HepG2 (cell line): Measurements from ENCODE around the gene OR6S1. TPM values are rescaled to one million over a fixed set of nuclear protein-coding genes. Genes with fewer than 3 reads are reported as not detected.

Experiments used
- AKNA ChIP-seq: sonication (generic); formaldehyde crosslinking; IDR thresholded peaks from 2 replicates; pipeline ENCODE4 v1.4.0; 2020; ENCODE audit warnings: missing genetic modification reagents, borderline replicate concordance
- ATAD3A ChIP-seq: sonication (generic); formaldehyde crosslinking; IDR thresholded peaks from 2 replicates; pipeline ENCODE4 v1.4.0; 2020; ENCODE audit warnings: missing genetic modification reagents
- GTF2F1 ChIP-seq: fragments of 150-350 bp; IDR thresholded peaks from 2 replicates; pipeline ENCODE4 v1.6.1; 2014; ENCODE audit warnings: low read length
- HMGXB4 ChIP-seq, 2 experiments: sonication (generic) in 1 of 2; formaldehyde crosslinking in 1 of 2; IDR thresholded peaks; 2 replicates each; pipeline versions ENCODE4 v1.4.0 to v1.6.1; 2018 to 2020; ENCODE audit warnings: missing genetic modification reagents in 2 of 2, borderline replicate concordance in 1 of 2, low read depth in 1 of 2, mild to moderate bottlenecking in 1 of 2, missing biosample characterization in 1 of 2
- HOXA5 ChIP-seq: sonication (generic); formaldehyde crosslinking; IDR thresholded peaks from 2 replicates; pipeline ENCODE4 v1.4.0; 2020; ENCODE audit warnings: missing genetic modification reagents
- NFATC3 ChIP-seq: sonication (generic); formaldehyde crosslinking; IDR thresholded peaks from 2 replicates; pipeline ENCODE4 v1.5.1; 2020; ENCODE audit warnings: mild to moderate bottlenecking, missing genetic modification reagents
- PRMT3 ChIP-seq: sonication (generic); formaldehyde crosslinking; IDR thresholded peaks from 2 replicates; pipeline ENCODE4 v1.8.1; 2022; ENCODE audit warnings: low read depth, mild to moderate bottlenecking, moderate library complexity, missing genetic modification reagents, borderline replicate concordance
- SPEN ChIP-seq: sonication (generic); formaldehyde crosslinking; IDR thresholded peaks from 2 replicates; pipeline ENCODE4 v1.5.1; 2020; ENCODE audit warnings: low read depth, mild to moderate bottlenecking, missing genetic modification reagents
- SRSF9 ChIP-seq: fragments of 200-400 bp; formaldehyde crosslinking; IDR thresholded peaks from 2 replicates; pipeline ENCODE4 v1.6.1; 2018; ENCODE audit warnings: borderline replicate concordance, mild to moderate bottlenecking, low read depth, low read length; ENCODE audit not compliant: insufficient read depth, poor library complexity, severe bottlenecking
- U2AF2 ChIP-seq: fragments of 200-400 bp; formaldehyde crosslinking; IDR thresholded peaks from 2 replicates; pipeline ENCODE4 v1.6.1; 2017; ENCODE audit warnings: low read depth, mild to moderate bottlenecking, low read length
- ZFP36L2 ChIP-seq: sonication (generic); formaldehyde crosslinking; IDR thresholded peaks from 2 replicates; pipeline ENCODE4 v1.4.0; 2020; ENCODE audit warnings: missing genetic modification reagents
- ZNF460 ChIP-seq: sonication (generic); formaldehyde crosslinking; IDR thresholded peaks from 2 replicates; pipeline ENCODE4 v1.5.1; 2020; ENCODE audit warnings: missing genetic modification reagents, mild to moderate bottlenecking, borderline replicate concordance
- ZNF496 ChIP-seq: sonication (generic); formaldehyde crosslinking; IDR thresholded peaks from 2 replicates; pipeline ENCODE4 v1.8.1; 2023; ENCODE audit warnings: mild to moderate bottlenecking, moderate library complexity, missing genetic modification reagents; ENCODE audit not compliant: insufficient replicate concordance
- ZNF549 ChIP-seq: sonication (generic); formaldehyde crosslinking; IDR thresholded peaks from 2 replicates; pipeline ENCODE4 v1.5.0; 2020; ENCODE audit warnings: missing genetic modification reagents
- ZNF614 ChIP-seq: IDR thresholded peaks from 2 replicates; pipeline ENCODE4 v1.6.1; 2018; ENCODE audit warnings: missing biosample characterization, missing genetic modification reagents, inconsistent platforms, borderline replicate concordance
- ZNF670 ChIP-seq: sonication (generic); formaldehyde crosslinking; IDR thresholded peaks from 2 replicates; pipeline ENCODE4 v1.8.0; 2022; ENCODE audit warnings: mild to moderate bottlenecking, missing genetic modification reagents, borderline replicate concordance
- polyA plus RNA-seq, 8 experiments: library from polyadenylated mRNA; depleted of rRNA in 3 of 8; stranded (reverse) in 7 of 8; unstranded in 1 of 8; fragments of >200 nt; fragmentation: Illumina TruSeq in 4 of 8; extraction: Trizol in 4 of 8; gene quantifications; 2 replicates each; pipeline versions ENCODE4 v1.2.1 to v1.2.3, GENCODE V29; 2011 to 2016; ENCODE audit warnings: low read depth in 4 of 8, missing spikeins in 1 of 8, mixed read lengths in 1 of 8; ENCODE audit not compliant: insufficient read depth in 1 of 8
- total RNA-seq, 5 experiments: library from RNA; depleted of rRNA; stranded (reverse); fragments of >200 nt; fragmentation: Illumina TruSeq; extraction: Trizol; gene quantifications; 2 replicates each; pipeline ENCODE4 v1.2.3, GENCODE V29; 2016; ENCODE audit warnings: low read depth in 1 of 5
- TF ChIP-seq, protein P1 (sequence below): sonication (generic); formaldehyde crosslinking; IDR thresholded peaks from 2 replicates; pipeline ENCODE4 v1.5.0; 2020; ENCODE audit warnings: mild to moderate bottlenecking, missing genetic modification reagents
- TF ChIP-seq, protein P2 (sequence below): IDR thresholded peaks from 2 replicates; pipeline ENCODE4 v1.6.1; 2012; ENCODE audit warnings: inconsistent platforms

The OR6S1 gene
- total and polyA plus RNA-seq, 2 of the 13 experiments (the other 11 are each of a cell fraction or from before 2014, with no cell fraction given) = 0.09 TPM; not detected in 1

GRCh38 chr14:20682435-20683124, 41.1 kb upstream of the OR6S1 start (continued):
- TF ChIP-seq, protein P1, sequence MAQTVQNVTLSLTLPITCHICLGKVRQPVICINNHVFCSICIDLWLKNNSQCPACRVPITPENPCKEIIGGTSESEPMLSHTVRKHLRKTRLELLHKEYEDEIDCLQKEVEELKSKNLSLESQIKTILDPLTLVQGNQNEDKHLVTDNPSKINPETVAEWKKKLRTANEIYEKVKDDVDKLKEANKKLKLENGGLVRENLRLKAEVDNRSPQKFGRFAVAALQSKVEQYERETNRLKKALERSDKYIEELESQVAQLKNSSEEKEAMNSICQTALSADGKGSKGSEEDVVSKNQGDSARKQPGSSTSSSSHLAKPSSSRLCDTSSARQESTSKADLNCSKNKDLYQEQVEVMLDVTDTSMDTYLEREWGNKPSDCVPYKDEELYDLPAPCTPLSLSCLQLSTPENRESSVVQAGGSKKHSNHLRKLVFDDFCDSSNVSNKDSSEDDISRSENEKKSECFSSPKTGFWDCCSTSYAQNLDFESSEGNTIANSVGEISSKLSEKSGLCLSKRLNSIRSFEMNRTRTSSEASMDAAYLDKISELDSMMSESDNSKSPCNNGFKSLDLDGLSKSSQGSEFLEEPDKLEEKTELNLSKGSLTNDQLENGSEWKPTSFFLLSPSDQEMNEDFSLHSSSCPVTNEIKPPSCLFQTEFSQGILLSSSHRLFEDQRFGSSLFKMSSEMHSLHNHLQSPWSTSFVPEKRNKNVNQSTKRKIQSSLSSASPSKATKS (CRISPR knock-in tag) = peak; percentile 68; the same call in 1 of the 2 replicates
- TF ChIP-seq ZFP36L2 (no peak), ZNF460 (CRISPR knock-in tag) (no peak), SRSF9 (no peak), GTF2F1 (no peak), ZNF549 (CRISPR knock-in tag) (no peak), ATAD3A (CRISPR knock-in tag) (no peak), ZNF496 (CRISPR knock-in tag) (no peak), ZNF670 (CRISPR knock-in tag) (peak; percentile 47; the same call in 1 of the 2 replicates), PRMT3 (CRISPR knock-in tag) (0 out of 2 replicates have a peak, but pooled peaks have one; percentile 28), HMGXB4 (CRISPR knock-in tag; IDR thresholded peaks at IDR 0.05; ENCODE audit: borderline replicate concordance in 1 of 2, low read depth in 1 of 2) (peak in 1 of 2 experiments; percentile 97; a peak in 3 of 4 replicates), U2AF2 (no peak), HOXA5 (peak; percentile 34; the same call in 1 of the 2 replicates), NFATC3 (CRISPR knock-in tag) (no peak), ZNF614 (CRISPR knock-in tag) (no peak), AKNA (no peak; the same call in 1 of the 2 replicates), SPEN (CRISPR knock-in tag) (peak; percentile 87)
- TF ChIP-seq, protein P2, sequence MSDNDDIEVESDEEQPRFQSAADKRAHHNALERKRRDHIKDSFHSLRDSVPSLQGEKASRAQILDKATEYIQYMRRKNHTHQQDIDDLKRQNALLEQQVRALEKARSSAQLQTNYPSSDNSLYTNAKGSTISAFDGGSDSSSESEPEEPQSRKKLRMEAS = no peak
